Measurements from ENCODE around the gene CYB5R3.

DNA sequence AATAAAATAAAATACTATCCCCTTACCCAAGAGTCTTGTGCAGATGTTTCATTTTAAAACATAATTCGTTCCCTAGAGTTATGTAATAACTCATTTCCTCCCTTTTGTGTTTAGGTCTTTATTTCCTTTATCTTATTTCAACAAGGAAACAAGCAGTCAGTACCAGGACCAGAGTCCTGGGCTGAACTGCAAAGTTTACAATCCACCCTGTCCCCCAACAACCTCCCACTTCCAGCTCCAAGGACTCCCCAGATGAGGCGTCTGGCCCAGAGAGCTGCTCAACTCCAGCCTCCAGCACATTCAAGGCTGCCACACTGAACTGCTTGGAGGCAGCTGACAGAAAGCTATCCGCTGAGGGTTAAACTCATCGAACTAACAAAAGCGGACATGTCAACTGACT lies 39.0 kb downstream of the CYB5R3 start:
- TF ChIP-seq, protein P1, sequence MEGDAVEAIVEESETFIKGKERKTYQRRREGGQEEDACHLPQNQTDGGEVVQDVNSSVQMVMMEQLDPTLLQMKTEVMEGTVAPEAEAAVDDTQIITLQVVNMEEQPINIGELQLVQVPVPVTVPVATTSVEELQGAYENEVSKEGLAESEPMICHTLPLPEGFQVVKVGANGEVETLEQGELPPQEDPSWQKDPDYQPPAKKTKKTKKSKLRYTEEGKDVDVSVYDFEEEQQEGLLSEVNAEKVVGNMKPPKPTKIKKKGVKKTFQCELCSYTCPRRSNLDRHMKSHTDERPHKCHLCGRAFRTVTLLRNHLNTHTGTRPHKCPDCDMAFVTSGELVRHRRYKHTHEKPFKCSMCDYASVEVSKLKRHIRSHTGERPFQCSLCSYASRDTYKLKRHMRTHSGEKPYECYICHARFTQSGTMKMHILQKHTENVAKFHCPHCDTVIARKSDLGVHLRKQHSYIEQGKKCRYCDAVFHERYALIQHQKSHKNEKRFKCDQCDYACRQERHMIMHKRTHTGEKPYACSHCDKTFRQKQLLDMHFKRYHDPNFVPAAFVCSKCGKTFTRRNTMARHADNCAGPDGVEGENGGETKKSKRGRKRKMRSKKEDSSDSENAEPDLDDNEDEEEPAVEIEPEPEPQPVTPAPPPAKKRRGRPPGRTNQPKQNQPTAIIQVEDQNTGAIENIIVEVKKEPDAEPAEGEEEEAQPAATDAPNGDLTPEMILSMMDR (IDR thresholded peaks at IDR 0.05; ENCODE audit: insufficient read depth, low read depth, low read length), result no peak
- no peak for TF ChIP-seq EZH2 (IDR thresholded peaks at IDR 0.05; ENCODE audit: insufficient read depth, low read length)

Data from astrocyte (in vitro differentiated cells and primary cell).